HG03066 (cell line): ENCODE data around the gene DCT.

Source experiments
- ATAC-seq: cut with Tn5 transposase; IDR thresholded peaks from one replicate; pipeline ENCODE4 v1.9.1; 2021; ENCODE audit warnings: low read depth; ENCODE audit not compliant: unreplicated experiment

Gene DCT

GRCh38 chr13:94408314-94409036, 71.0 kb downstream of the DCT start:
- no peak for ATAC-seq

- ATAC-seq: no peak
These were observed 78.6 kb downstream of the DCT start for GRCh38 chr13:94400874-94401273.

GRCh38 chr13:94399812-94400211, 79.7 kb downstream of the DCT start:
- no peak for ATAC-seq

GRCh38 chr13:94395860-94396259, 83.6 kb downstream of the DCT start:
- no peak for ATAC-seq

- no peak for ATAC-seq
These were observed 84.8 kb downstream of the DCT start for GRCh38 chr13:94394723-94395122.

- ATAC-seq: no peak
These were observed 88.6 kb downstream of the DCT start for GRCh38 chr13:94390881-94391280.

- no peak for ATAC-seq
These were observed 89.7 kb downstream of the DCT start for GRCh38 chr13:94389604-94390351.

- no peak for ATAC-seq
These were observed 92.4 kb downstream of the DCT start for GRCh38 chr13:94387047-94387446.
